DMS53 treated with DMSO at 0.1 percent for 48 hours (cell line): ENCODE results near the gene SPTAN1.

Experiments
- DNase-seq: peaks from one replicate; lab custom pipeline; 2025; ENCODE audit not compliant: unreplicated experiment; lab: John Stamatoyannopoulos, UW

Gene SPTAN1

DNA sequence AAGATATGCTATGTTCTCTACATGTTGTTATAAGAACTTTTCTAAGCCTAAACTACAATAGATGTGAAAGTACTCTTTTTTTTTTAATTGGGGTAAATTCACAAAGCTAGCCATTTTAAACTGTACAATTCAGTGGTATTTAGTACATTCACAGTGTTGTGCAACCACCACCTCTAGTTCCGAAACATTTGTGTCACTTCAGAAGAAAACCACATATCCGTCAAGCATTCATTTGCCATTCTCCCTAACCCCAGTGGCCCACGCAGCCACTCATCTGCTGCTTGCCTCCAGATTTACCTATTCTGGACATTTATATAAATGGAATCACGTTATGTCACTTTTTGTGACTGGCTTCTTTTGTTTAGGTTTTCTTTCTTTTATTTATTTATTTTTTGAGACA lies 43.1 kb downstream of the SPTAN1 start:
- DNase-seq: no peak

DNA sequence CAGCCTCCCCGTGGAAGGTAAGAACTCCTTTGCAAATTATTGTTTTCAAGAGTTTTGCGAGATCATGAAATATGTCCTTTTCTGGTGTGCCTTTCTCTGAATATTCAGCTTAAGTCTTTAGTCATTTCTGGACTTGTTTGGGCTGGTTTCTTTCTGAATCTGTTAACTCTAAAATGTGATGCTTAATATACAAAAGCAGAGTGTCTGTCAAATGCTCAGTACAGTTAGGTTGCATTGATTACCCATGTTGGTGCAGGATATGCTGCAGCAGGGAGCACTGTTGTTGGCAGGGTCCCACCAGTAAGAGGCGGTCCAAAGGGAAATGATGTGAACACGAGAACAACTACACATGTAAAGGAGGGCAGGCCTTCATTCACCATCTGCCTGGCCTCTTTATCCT lies 47.7 kb downstream of the SPTAN1 start:
- no peak for DNase-seq

DNA sequence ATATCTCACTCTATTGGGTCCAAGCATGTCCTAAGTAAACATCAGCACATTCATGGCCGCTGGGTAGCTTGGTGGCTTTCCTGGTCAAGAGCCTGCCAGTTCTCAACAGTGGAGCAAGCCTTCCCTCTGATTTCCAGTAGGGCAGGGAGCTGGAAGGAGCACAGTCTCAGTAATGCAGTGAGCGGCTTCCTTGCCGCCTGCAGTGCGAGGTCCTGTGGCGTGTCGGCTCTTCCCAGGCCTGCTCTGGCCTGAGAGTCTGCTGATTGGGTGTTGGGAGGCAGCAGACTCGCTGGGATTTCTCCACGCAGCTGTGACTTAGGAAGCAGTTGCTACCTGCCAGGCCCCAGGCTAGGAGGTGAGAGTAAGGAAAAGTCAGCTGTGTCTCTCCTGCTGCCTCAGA lies 51.3 kb downstream of the SPTAN1 start:
- DNase-seq: no peak

DNA sequence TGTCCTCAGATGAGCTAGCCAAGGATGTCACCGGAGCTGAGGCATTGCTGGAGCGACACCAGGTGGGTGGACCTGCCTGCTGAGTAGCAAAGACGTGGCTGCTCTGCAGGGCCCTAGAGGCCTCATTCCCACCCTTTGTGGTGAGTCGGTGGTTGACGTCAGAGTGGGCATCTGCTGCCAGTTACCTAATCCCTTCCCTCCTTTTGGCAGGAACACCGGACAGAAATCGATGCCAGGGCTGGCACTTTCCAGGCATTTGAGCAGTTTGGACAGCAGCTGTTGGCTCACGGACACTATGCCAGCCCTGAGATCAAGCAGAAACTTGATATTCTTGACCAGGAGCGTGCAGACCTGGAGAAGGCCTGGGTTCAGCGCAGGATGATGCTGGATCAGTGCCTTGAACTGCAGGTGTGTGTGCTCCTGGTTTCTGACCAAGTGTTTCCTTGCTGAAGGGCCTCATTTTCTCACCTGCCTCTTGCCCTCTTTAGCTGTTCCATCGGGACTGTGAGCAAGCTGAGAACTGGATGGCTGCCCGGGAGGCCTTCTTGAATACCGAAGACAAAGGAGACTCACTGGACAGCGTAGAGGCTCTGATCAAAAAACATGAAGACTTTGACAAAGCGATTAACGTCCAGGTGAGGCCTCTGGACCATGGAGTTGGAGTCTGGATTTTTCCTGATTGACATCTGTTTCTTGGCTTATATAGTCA lies 55.4 kb downstream of the SPTAN1 start:
- no peak for DNase-seq

DNA sequence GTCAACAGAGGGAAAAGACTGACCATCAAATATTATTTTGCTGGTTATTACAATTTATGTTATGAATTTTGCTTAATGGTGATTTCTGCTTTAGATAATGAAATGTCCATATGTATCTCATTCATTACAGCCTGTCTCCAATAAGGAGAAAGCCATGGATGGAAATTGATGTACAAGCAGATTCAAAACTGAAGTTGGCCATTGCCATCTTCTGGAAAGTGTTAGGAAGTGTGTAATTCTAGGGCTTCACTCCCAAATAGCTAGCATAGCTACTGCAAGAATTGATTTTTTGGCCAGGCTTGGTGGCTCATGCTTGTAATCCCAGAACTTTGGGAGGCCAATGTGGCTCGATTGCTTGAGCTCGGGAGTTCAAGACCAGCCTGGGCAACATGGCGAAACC lies 58.5 kb downstream of the SPTAN1 start:
- DNase-seq: no peak

DNA sequence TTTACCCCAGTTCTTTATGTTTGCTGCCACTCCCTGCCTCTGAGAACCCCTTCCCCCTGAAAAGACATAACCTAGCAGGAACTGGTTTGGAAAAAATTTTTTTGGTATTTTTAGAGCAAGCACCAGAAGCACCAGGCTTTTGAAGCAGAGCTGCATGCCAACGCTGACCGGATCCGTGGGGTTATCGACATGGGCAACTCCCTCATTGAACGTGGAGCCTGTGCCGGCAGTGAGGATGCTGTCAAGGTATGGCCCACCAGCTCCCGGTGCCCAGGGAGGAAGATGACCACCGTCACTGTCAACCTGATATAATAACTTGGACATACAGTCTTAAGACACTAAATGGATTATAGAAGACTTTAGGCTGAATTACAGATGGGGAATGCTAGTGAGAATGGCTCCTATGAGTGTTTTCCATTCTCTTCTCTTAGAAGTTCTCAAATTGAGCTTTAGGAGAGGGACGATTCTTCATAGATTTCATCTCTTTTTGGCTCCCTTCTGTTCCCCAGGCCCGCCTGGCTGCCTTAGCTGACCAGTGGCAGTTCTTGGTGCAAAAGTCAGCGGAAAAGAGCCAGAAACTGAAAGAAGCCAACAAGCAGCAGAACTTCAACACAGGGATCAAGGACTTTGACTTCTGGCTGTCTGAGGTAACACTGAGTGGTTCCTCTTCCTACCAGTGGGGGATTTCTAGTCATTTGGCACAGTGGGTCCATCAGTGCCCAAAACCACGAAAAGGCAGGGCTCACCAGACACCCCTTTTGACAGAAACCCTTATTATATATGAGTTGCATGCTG lies 59.4 kb downstream of the SPTAN1 start:
- no peak for DNase-seq

DNA sequence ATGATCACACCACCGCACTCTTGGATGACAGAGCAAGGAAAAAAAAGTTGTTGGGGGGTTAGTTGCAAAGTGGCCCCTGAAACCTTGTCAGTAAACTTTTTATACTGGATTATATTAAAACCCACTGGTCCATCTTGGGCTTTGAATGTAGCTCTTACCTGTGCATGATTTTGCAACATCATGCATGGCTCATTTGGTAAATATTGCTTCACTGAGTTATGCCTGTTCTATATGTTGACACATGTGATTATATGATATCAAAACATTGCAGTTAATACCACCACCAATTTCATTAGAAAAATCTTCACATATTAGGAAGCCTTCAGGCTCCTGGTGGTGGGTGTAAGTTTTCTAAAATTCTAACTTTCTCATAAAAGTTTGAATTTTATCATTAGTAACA lies 62.3 kb downstream of the SPTAN1 start:
- DNase-seq: no peak

DNA sequence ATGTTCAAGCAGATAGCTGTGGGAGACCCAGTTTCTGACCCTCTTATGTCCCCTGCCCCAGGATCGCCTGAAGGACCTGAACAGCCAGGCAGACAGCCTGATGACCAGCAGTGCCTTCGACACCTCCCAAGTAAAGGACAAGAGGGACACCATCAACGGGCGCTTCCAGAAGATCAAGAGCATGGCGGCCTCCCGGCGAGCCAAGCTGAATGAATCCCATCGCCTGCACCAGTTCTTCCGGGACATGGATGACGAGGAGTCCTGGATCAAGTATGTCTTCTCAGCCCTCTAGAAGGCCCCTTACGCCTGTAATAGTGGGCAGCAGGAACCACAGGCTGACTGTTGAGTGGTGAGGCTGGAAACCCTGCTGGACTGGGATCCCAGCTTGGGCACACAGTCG lies 63.2 kb downstream of the SPTAN1 start:
- DNase-seq: no peak

DNA sequence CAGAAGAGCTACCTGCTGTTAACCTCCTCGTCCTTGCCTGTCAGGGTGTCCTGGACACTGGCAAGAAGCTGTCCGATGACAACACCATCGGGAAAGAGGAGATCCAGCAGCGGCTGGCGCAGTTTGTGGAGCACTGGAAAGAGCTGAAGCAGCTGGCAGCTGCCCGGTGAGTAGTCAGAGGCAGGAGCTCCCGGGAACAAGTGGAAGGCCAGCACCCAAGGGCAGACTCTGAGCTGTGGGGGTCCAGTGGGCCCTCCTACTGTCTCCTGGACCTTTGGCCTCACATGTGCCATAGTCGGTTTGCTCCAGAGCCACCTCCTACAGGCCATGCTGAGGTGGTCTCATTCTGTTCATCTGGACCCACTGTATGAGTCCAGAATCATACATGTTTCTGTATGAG lies 65.6 kb downstream of the SPTAN1 start:
- no peak for DNase-seq

DNA sequence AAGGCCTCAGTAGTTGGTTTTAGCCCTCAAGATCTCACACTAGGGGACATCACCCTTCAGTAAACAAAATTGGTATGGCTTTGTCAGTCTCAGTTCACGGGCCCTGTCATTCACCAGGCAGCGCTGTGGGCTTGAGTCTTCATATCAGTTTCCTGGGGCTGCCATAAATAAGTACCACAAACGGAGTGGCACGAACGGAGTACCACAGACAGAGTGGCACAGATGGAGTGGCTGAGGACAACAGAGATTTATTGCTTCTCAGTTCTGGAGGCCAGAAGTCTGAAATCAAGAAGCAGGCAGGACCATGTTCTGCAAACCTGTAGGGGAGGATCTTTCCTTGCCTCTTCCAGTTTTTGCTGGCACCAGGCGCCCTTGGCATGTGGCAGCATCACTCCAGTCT lies 66.7 kb downstream of the SPTAN1 start:
- no peak for DNase-seq

DNA sequence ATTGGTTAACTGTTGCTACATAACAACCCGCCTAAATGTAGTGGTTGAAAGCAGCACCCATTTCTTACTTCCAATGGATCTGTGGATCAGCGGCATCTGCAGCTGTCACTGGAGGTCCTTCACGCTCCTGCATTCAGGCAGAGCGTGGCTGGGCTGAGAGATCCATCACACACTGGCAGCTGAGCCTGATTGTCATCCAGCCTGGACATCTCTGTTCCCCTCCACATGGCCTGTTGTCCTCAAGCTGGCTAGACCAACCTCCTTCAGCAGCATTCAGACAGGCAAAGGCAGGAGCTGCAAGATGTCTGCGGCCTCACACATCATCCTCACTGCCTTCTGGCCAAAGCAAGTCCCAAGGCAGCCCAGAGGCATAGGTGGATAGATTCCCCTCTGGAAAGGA lies 67.4 kb downstream of the SPTAN1 start:
- DNase-seq: no peak

DNA sequence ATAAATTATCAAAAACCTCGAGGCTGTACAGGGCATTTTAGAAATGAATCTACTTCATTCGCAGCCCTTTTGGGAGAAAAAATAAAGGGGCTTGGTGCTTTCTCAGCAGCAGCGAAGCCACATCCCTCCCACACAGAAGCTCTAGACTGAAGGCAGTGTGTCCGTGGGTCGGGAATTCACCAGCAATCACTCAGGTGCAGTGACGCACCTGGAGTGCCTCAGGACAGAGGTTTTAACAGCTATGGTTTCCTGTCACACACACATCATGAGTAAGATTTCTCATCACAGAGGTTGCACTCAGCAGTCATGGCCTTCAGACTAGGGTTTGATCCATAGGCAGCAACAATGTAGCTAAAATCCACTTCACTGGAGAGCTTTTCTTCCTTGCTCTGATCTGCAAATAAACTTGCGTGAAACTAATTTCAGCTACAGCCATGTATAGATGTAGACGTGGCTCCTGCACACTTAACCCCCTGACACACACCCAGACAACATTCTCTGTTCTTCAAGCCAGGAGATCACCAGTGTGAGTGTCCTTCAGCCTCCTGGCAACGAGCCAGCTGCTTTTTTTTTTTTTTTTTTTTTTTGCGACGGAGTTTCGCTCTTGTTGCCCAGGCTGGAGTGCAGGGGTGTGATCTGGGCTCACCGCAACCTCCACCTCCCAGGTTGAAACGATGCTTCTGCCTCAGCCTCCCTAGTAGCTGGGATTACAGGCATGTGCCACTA lies 69.5 kb downstream of the SPTAN1 start:
- no peak for DNase-seq

DNA sequence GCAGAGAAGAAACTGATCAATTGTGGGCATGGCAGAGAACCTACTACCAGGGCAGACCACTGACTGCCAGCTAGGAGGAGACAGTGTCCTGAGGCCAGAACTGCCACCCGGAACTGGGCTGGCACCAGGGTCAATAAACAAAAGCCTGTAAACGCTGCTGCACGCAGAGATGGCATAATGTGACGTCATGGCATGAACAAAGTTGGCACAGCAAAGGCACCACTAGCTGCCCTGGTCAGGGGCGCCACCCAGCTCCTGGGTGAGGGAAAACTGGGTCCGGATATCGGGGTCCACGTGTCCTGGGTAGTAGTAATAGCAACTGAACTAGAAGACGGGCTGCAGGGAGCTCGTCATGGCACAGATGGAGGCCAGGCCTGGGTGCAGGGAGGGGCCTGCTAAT lies 72.2 kb downstream of the SPTAN1 start:
- no peak for DNase-seq

DNA sequence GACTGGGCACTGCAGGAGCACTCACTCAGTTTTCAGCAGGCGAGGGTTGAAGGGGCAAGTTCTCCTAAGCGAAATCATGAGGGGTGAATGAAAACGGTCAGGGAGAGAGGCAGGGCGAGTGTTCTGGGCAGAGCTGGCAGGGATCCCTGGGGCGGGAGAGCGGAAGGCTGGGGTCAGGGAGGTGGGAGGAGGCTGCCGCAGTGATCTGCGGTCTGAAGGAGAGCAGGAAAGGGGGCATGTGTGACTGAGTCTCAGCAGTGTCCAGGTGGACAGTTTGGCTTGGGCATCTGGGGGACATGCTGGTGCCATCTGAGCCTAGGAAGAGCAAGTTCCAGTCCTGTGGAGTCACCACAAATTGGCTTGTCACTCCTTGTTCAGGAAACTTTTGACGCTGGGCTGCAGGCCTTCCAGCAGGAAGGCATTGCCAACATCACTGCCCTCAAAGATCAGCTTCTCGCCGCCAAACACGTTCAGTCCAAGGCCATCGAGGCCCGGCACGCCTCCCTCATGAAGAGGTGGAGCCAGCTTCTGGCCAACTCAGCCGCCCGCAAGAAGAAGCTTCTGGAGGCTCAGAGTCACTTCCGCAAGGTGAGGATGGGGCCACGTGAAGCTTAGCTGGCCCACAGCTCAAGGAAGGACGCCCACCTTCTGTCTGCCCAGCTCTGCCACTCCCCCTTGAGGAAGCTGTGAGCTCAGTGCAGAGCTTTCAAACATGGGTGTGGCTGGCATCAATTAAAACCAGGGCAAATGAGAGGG lies 73.2 kb downstream of the SPTAN1 start:
- no peak for DNase-seq

DNA sequence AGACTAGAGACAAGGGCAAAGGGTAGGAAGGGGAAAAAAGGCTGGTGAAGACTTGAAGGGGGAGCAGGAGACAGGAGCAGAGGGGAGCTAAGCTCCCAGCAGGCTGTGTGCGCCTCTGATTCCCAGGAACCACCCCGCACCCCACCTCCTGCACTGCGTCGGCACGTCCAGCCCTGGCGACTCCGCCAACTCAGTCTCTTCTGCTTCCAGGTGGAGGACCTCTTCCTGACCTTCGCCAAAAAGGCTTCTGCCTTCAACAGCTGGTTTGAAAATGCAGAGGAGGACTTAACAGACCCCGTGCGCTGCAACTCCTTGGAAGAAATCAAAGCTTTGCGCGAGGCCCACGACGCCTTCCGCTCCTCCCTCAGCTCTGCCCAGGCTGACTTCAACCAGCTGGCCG lies 73.8 kb downstream of the SPTAN1 start:
- no peak for DNase-seq

DNA sequence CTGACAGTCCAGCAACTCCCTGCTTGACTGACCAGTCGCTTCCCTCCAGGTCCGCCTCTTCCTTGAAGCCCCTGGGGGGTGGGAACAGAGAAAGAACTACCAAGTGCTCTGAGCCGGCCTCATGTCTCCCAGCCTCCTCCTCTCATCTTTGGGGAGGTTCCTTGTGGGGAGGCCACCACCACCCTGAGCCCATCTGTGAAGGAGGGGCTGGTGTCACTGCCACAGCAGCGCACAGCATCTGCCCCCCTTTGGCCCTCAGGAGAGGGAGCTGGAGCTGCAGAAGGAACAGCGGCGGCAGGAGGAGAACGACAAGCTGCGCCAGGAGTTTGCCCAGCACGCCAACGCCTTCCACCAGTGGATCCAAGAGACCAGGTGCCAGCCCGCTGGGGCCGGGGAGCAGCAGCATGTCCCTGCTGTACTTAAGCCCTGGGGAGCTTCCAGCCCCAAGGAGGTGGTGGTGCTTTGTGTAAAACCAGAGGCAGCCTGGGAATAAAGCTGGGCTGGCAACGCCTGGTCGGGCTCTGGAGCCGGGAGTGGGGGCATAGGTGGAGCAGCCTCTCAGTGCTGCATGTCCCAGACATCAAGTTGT lies 74.8 kb downstream of the SPTAN1 start:
- no peak for DNase-seq

DNA sequence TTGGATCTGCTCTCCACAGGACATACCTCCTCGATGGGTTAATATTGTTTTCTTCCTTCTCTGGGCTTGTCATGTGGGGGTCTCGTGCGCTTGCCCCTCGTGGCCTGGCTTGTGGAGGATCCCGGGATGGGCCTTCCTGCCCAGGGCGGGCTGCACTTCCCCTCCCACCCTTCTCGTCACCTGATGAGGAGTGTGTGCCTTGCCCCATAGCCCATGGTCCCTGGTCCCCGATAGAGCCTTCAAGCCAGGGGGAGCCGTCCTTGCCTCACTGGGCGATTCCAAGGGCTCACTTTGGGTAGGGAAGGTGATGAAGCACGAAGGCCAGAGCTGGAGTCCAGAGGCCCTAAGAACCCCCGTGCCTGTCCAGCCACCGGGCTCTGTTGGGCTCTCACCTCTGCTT lies 75.5 kb downstream of the SPTAN1 start:
- DNase-seq: no peak

DNA sequence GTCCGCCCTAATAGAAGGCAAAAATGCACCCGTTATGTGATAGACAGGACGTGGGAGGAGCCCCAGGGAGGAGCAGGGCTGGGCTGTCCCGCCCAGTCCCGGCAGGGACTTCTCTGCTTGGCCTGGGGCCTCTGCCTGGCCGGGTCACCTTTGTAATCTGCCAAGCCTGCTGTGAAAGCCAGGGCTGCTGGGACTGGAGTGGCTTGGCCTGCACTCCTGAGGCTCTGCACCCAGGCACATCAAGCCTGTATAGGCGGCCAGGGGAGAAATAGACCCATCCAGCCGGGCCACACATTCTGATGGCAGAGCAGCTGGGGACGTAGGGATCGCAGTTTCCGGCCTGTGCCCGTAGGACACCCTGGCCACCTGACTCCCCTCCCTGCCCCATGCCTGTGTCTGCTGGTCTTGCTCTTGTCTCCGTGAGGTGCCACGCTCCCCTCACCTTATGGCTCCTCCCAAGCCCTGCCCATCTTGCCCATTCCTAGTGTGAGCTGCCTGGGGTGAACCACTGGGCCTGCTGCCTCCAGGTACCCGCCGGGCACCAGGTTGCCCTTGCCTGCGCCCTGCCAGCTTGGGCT lies 76.2 kb downstream of the SPTAN1 start:
- DNase-seq: no peak

DNA sequence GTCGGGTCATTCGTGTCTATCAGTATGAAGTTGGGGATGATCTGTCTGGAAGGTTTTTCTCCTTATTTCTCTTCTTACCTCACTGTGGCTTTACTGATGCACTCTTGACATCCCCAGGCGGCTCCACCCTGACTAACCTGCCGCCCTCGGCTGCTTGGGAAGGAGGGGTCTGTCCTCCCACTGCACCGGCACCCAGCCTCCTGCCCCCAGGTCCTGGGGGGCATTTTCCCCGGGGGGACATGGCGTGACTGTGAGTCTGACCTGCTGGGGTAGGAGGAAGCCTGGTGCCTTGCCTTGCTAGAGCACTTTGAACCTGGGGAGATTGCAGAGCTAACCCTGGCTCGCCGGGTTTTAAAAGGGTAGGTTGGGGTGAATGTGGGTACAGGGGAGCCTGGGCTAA lies 76.7 kb downstream of the SPTAN1 start:
- DNase-seq: no peak

DNA sequence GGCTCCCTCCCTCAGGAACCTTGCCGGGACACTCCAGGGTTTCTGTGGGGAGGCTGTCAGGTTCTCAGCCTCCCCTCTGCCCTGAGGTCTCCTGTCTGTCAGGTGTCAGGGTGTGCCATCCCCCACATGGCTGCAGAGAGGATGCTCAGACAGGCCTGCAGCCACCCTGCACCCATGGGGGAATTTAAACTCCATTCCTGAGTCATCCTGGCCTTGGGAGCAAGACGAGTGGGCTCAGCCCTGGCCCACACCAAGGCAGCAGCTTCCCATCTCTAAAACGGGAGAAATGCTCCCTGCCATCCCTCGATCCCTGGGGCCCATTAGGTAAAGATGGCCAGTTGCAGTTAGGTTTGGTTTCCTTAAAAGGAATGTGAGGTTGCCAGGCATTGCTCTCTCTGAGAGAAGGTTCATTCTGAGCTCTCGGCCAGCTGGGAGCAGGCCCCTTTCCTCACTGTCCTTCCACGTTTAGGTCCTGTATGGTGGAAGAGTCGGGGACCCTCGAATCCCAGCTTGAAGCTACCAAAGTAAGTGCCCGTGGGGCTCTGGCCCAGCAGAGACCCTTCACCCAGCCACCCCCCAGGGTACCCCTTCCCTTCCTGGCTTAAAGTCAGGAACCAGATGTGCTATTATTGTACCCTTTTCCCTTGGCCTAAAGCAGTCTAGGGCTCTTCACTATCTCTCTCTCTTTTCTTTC lies 77.6 kb downstream of the SPTAN1 start:
- DNase-seq: no peak
